Measurements from ENCODE around the gene TLE7. TPM values are rescaled to one million over a fixed set of nuclear protein-coding genes. Genes with fewer than 3 reads are reported as not detected.

The TLE7 gene
- total and polyA plus RNA-seq, 2 of the 8 experiments (the other 6 are each of a cell fraction or from before 2014, with no cell fraction given): 0.03 TPM; not detected in 1

DNA sequence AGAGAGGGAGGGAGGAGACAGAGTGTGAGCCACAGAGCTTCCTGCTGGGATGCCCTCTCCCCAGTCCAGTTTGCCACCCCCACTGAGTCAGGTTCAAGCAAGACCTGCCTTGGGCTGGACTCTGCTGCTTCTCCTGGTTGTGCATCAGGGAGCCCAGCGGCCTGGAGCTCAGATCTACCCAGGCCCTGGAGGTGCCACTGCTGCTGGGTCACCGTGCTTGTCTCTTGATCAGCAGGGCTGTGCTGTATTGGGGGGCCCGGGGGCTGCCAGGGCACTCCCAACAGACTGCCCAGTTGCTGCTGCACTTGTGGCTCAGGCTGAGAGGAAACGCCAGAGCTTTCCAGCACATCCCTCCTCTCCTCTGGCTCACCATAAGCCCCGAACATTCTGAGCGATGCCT, 8.9 kb downstream of the TLE7 start (continued):
- TF ChIP-seq JUND (IDR thresholded peaks at IDR 0.05; ENCODE audit: low read length): no peak
- TF ChIP-seq BACH1 (IDR thresholded peaks at IDR 0.05; ENCODE audit: low read length): no peak
- no peak for TF ChIP-seq GABPA (IDR thresholded peaks at IDR 0.05; ENCODE audit: borderline replicate concordance, insufficient read depth, low read length)
